HG03521 (cell line): ENCODE measurements around the gene NOL12.

Experiments
- ATAC-seq: cut with Tn5 transposase; IDR thresholded peaks from one replicate; pipeline ENCODE4 v1.9.1; 2021; ENCODE audit warnings: mild to moderate bottlenecking, moderate library complexity; ENCODE audit not compliant: unreplicated experiment

The NOL12 gene

DNA sequence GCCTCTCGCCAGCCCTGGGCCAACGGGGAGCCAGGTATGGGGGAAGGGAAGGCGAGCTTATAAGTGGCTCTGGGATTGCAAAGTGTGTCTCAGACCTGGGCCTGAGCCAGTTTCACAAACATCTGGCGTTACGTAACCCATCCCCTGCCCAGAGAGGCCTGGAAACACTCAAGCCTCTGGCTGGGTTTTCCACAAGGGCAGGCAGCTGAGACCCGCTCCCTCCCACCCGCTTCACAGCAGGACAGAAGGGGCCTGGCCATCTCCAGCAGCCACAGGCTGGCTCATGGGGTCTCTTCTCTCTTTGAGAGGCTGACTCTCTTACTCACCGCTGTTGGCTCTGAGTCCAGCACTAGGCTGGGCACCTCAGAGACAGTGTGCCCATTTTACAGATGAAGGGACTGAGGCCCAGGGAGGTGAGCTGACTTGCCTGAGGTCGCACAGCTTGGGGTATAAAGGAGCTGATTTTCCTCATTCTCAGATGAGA lies 55.2 kb downstream of the NOL12 start:
- ATAC-seq: no peak

DNA sequence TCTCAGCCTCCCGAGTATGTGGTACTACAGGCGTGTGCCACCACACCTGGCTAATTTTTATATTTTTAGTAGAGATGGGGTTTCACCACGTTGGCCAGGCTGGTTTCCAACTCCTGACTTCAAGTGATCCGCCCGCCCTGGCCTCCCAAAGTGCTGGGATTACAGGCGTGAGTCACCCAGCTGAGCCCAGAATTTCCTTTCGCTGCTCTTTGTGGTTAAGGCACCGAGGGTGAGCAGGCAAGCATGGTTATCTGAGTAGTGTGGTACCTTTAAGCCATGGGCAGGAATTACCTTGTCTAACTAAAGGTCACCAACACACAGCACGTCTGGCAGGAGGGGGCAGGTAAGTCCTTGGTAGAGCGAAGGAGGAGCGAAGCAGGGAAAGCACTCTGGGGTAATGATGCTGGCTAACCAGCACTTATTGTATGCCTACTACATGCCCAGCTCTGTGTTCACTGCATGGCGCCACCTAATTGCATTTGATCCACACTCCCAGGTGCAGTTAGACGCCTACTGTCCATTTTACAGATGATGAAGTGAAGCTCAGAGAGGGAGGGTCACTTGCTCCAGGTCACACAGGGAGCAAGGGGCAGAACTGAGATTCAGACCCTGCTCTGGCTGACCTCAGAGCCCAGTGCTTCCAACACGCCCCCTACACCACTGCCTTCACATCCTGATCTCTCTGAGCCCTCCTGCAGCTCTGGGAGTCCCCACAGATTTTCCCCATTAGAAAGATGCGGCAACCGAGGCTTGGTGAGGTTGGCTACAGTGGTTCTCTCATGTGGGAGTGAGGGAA lies 56.4 kb downstream of the NOL12 start:
- no peak for ATAC-seq
